Measurements from ENCODE around the gene TNNI3K.

- TF ChIP-seq CTCF (IDR thresholded peaks at IDR 0.05), result no peak
- no peak for TF ChIP-seq POLR2A (IDR thresholded peaks at IDR 0.05)
Measured at GRCh38 chr1:74578101-74578500, 342.9 kb downstream of the TNNI3K start.

Measured in thyroid gland (tissue), 4 donors.